MM.1S (cell line): Measurements from ENCODE around the gene GMIP.
"Not testable (repeated sequence)": the region's sequence is repeated elsewhere in the genome, so short reads cannot be mapped to it uniquely, and the experiment has no call there.

Experiments used
- CTCF ChIP-seq: fragments of 300-600 bp; sonication (generic); IDR thresholded peaks from 2 replicates; pipeline ENCODE4 v1.5.1; 2016; ENCODE audit warnings: antibody characterized with exemption, low read length, mixed read lengths
- EZH2phosphoT487 ChIP-seq: fragments of 300-600 bp; sonication (generic); IDR thresholded peaks from 2 replicates; pipeline ENCODE4 v1.6.1; 2018; ENCODE audit warnings: antibody characterized with exemption, low read length

DNA sequence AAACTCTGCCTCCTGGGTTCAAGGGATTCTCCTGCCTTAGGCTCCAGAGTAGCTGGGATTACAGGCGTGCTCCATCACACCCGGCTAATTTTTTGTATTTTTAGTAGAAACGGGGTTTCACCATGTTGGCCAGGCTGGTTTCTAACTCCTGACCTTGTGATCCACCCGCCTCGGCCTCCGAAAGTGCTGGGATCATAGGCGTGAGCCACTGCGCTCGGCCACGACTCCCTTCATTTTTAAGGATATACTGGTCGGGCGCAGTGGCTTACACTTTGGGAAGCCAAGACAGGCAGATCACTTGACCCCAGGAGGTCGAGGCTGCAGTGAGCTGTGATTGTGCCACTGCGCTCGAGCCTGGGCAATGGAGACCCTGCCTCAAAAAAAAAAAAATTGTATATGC, 42.7 kb upstream of the GMIP start:
- TF ChIP-seq CTCF, EZH2phosphoT487: not testable (repeated sequence)
